ENCODE data around the gene RS1. TPM values are rescaled to one million over a fixed set of nuclear protein-coding genes. Genes with fewer than 3 reads are reported as not detected.
A peak's percentile ranks its signal among the peaks of the same experiment; 100 is the strongest.

Gene RS1
- polyA plus RNA-seq, 2 of the 4 experiments (the other 2 are of a cell fraction): not detected

DNA sequence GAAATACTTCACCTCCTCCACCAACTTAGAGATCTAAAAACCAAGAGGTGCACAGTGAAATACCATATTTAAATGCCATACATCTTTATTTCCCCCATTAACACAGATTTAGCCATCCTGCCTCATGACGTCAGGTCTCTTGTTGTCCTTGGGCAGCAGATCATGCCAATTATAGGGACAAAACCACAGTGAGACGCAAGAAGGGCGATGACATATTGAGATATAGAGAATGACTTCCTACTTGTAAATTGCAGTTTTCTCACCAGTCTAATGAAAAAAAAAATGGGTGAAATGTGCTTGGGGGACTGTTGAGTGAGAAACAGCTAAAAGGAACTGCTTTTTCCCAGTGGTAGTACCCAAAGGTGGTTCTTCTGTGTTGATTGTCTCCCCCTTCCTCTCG, 24.3 kb downstream of the RS1 start:
- peak; percentile 67 for FAIRE-seq
- no peak overlapping the region for H3K27ac ChIP-seq

DNA sequence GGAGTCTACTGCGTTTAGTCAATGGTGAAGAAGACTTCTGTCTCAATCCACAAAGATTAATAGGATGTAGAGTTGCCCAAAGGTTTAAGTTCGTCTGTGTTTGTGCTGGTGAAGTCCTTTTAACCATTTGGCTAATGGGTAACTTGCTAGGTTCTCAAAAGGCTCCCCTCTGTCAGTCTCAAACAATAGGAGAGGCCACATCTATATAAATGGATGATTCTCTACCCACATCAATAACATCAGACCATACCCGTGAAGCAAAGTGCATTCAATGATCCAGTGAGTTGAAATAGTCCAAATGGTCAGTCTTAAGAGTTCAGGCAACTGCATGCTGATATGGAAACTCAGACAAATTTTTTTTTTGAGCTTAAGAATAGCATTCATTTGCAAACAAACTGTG, 28.1 kb downstream of the RS1 start:
- no peaks in the 10 kb centered on the region for H3K9me3 ChIP-seq
- FAIRE-seq: no peak
- H3K4me3 ChIP-seq: no peak overlapping the region
- H3K4me2 ChIP-seq: no peak overlapping the region
- ChIA-PET POLR2A (no interaction called here), CTCF (no interaction called here)
- WGBS (ENCODE audit: missing lambda C conversion rate): 55% methylated on average over 3 of the region's 3 CpGs
- DNase-seq (ENCODE audit: low read depth in 1 of 2, low spot score in 1 of 2): no peak
- no peaks in the 10 kb centered on the region for H3K4me1 ChIP-seq
- no peak for TF ChIP-seq CBX8 (IDR thresholded peaks at IDR 0.05)
- TF ChIP-seq JUNB (IDR thresholded peaks at IDR 0.05): no peak
- no peak for TF ChIP-seq JUN (IDR thresholded peaks at IDR 0.05)
- TF ChIP-seq NR3C1 (IDR thresholded peaks at IDR 0.05): no peak
- TF ChIP-seq RNF2 (IDR thresholded peaks at IDR 0.05; ENCODE audit: borderline replicate concordance, low read depth): no peak
- no peak for TF ChIP-seq FOSB (CRISPR knock-in tag; IDR thresholded peaks at IDR 0.05)
- no peak for TF ChIP-seq BHLHE40 (IDR thresholded peaks at IDR 0.05; ENCODE audit: low read depth, low read length)
- TF ChIP-seq EHMT2 (IDR thresholded peaks at IDR 0.05; ENCODE audit: low read depth): no peak
- no peak overlapping the region for H3K27ac ChIP-seq
- no peak for ATAC-seq

More for the DNA sequence above, 24.3 kb downstream of the RS1 start:
- Histone ChIP-seq H3K4me1 (no peaks in the 10 kb centered on the region), H3K9me3 (no peaks in the 10 kb centered on the region), H3K4me3 (no peak overlapping the region), H3K4me2 (no peak overlapping the region)
- DNase-seq (ENCODE audit: low read depth in 1 of 2, low spot score in 1 of 2): no peak
- ChIA-PET CTCF (no interaction called here), POLR2A (no interaction called here)
- ATAC-seq: no peak
- TF ChIP-seq CBX8 (IDR thresholded peaks at IDR 0.05) (no peak), MYC (IDR thresholded peaks at IDR 0.05; ENCODE audit: borderline replicate concordance, low read length) (no peak)
- 83% methylated on average over 4 of the region's 4 CpGs for WGBS (ENCODE audit: missing lambda C conversion rate)

DNA sequence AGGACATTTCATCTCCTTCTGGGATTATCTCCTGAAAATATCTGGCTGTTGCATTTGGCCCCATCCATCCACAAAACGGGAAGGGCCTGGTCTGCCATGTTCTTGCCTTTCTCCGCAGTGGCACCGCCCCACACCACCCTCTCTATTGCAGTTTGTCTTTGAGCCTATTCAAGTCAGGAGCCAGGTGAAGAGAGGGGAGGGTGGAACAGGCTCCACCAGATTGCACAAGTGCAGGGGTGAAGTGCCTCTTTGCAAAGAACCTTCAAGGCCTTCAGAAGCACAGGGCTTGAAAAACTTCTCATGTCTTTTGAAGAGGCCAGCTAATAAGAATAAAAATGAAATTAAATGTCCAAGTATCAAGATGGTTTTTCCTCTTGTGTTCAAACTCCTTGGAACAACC, 28.7 kb downstream of the RS1 start:
- ATAC-seq (no peak), FAIRE-seq (no peak), DNase-seq (ENCODE audit: low read depth in 1 of 2, low spot score in 1 of 2) (no peak)
- 97% methylated on average over 3 of the region's 3 CpGs for WGBS (ENCODE audit: missing lambda C conversion rate)
- no peaks in the 10 kb centered on the region for H3K9me3 ChIP-seq
- POLR2A ChIA-PET: no interaction called here
- no peaks in the 10 kb centered on the region for H3K4me1 ChIP-seq
- H3K27ac ChIP-seq: no peak overlapping the region
- no peak overlapping the region for H3K4me3 ChIP-seq
- H3K4me2 ChIP-seq: no peak overlapping the region
- CTCF ChIA-PET: no interaction called here
- TF ChIP-seq NFE2L2 (conservative IDR thresholded peaks at IDR 0.05; ENCODE audit: low read length) (no peak), CBX8 (IDR thresholded peaks at IDR 0.05) (no peak), ZC3H11A (IDR thresholded peaks at IDR 0.05) (no peak), FOSL2 (IDR thresholded peaks at IDR 0.05) (no peak), FOSL2 (CRISPR knock-in tag; IDR thresholded peaks at IDR 0.05) (no peak), GATA3 (IDR thresholded peaks at IDR 0.05; ENCODE audit: borderline replicate concordance) (no peak), TP53 (CRISPR knock-in tag; IDR thresholded peaks at IDR 0.05) (no peak), MAZ (IDR thresholded peaks at IDR 0.05; ENCODE audit: borderline replicate concordance, low read depth, low read length) (no peak), JUNB (IDR thresholded peaks at IDR 0.05) (no peak), SREBF2 (IDR thresholded peaks at IDR 0.05) (no peak)
- TF ChIP-seq, protein P1, sequence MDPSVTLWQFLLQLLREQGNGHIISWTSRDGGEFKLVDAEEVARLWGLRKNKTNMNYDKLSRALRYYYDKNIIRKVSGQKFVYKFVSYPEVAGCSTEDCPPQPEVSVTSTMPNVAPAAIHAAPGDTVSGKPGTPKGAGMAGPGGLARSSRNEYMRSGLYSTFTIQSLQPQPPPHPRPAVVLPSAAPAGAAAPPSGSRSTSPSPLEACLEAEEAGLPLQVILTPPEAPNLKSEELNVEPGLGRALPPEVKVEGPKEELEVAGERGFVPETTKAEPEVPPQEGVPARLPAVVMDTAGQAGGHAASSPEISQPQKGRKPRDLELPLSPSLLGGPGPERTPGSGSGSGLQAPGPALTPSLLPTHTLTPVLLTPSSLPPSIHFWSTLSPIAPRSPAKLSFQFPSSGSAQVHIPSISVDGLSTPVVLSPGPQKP (IDR thresholded peaks at IDR 0.05; ENCODE audit: low read depth, low read length): no peak
- TF ChIP-seq, protein P2, sequence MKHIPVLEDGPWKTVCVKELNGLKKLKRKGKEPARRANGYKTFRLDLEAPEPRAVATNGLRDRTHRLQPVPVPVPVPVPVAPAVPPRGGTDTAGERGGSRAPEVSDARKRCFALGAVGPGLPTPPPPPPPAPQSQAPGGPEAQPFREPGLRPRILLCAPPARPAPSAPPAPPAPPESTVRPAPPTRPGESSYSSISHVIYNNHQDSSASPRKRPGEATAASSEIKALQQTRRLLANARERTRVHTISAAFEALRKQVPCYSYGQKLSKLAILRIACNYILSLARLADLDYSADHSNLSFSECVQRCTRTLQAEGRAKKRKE (CRISPR knock-in tag; IDR thresholded peaks at IDR 0.05; ENCODE audit: low read depth): no peak

GRCh38 chrX:18640686-18641085, 31.2 kb downstream of the RS1 start:
- POLR2A ChIA-PET: no interaction called here
- FAIRE-seq: no peak
- no peaks in the 10 kb centered on the region for H3K9me3 ChIP-seq
- CTCF ChIA-PET: no interaction called here
- H3K4me3 ChIP-seq: no peak overlapping the region
- TF ChIP-seq, protein P2 (CRISPR knock-in tag; IDR thresholded peaks at IDR 0.05; ENCODE audit: low read depth): no peak
- TF ChIP-seq FOSL2 (IDR thresholded peaks at IDR 0.05): no peak
- TF ChIP-seq FOSL2 (CRISPR knock-in tag; IDR thresholded peaks at IDR 0.05): no peak
- TF ChIP-seq KDM1A (IDR thresholded peaks at IDR 0.05; ENCODE audit: low read depth): no peak
- no peak for TF ChIP-seq NR3C1 (IDR thresholded peaks at IDR 0.05)
- TF ChIP-seq CHD2 (IDR thresholded peaks at IDR 0.05; ENCODE audit: low read length, partially characterized antibody): no peak
- TF ChIP-seq EP300 (IDR thresholded peaks at IDR 0.05): no peak
- no peak for TF ChIP-seq HDAC2 (IDR thresholded peaks at IDR 0.05)
- no peak for TF ChIP-seq GATA3 (IDR thresholded peaks at IDR 0.05; ENCODE audit: borderline replicate concordance)
- TF ChIP-seq HOXB5 (CRISPR knock-in tag; IDR thresholded peaks at IDR 0.05): no peak
- TF ChIP-seq, protein P1 (IDR thresholded peaks at IDR 0.05; ENCODE audit: low read depth, low read length): no peak
- TF ChIP-seq NPAS2 (CRISPR knock-in tag; IDR thresholded peaks at IDR 0.05; ENCODE audit: borderline replicate concordance): no peak
- TF ChIP-seq MYC (IDR thresholded peaks at IDR 0.05; ENCODE audit: borderline replicate concordance, low read length): no peak
- no peak for DNase-seq (ENCODE audit: low read depth in 1 of 2, low spot score in 1 of 2)
- ATAC-seq: no peak
- 88% methylated on average over 10 of the region's 10 CpGs for WGBS (ENCODE audit: missing lambda C conversion rate)
- no peaks in the 10 kb centered on the region for H3K4me1 ChIP-seq
- H3K4me2 ChIP-seq: no peak overlapping the region
- H3K27ac ChIP-seq: no peak overlapping the region
